HEK293T (cell line): ENCODE measurements around the gene IGF2.

Source experiments
- ELF4 ChIP-seq: fragments of 450-650 bp; IDR thresholded peaks from 2 replicates; pipeline ENCODE4 v1.6.1; 2017; ENCODE audit warnings: antibody characterized with exemption
- FOXA1 ChIP-seq: fragments of 450-650 bp; IDR thresholded peaks from 2 replicates; pipeline ENCODE4 v1.6.1; 2016; ENCODE audit warnings: mild to moderate bottlenecking
- FOXK2 ChIP-seq: fragments of 450-650 bp; IDR thresholded peaks from 2 replicates; pipeline ENCODE4 v1.6.1; 2016; ENCODE audit warnings: mild to moderate bottlenecking
- SP1 ChIP-seq: fragments of 450-650 bp; IDR thresholded peaks from 2 replicates; pipeline ENCODE4 v1.6.1; 2017
- ZNF384 ChIP-seq: fragments of 450-650 bp; IDR thresholded peaks from 2 replicates; pipeline ENCODE4 v1.6.1; 2016

GRCh38 chr11:2158296-2158737 is 19.1 kb upstream of the IGF2 start:
- no peak for TF ChIP-seq FOXK2
- TF ChIP-seq ZNF384 = no peak
- TF ChIP-seq ELF4 = no peak
- TF ChIP-seq SP1 = no peak
- TF ChIP-seq FOXA1 = no peak
